HepG2 (cell line): ENCODE results near the gene SRD5A1. TPM values are rescaled to one million over a fixed set of nuclear protein-coding genes. Genes with fewer than 3 reads are reported as not detected.
A peak's percentile ranks its signal among the peaks of the same experiment; 100 is the strongest.

ENCODE experiments used
- BCL3 ChIP-seq: sonication (generic); formaldehyde crosslinking; IDR thresholded peaks from 2 replicates; pipeline ENCODE4 v1.5.1; 2020; ENCODE audit warnings: mild to moderate bottlenecking, missing genetic modification reagents, moderate library complexity
- BHLHE40 ChIP-seq: IDR thresholded peaks from 2 replicates; pipeline ENCODE4 v1.6.1; 2011; ENCODE audit warnings: low read length, improper control_type of control experiment
- CBX1 ChIP-seq: IDR thresholded peaks from one replicate; pipeline ENCODE4 v1.6.1; 2016; ENCODE audit warnings: antibody characterized with exemption, low read depth
- CCDC6 ChIP-seq: sonication (generic); formaldehyde crosslinking; IDR thresholded peaks from 2 replicates; pipeline ENCODE4 v1.8.1; 2022; ENCODE audit warnings: mild to moderate bottlenecking, missing genetic modification reagents, moderate library complexity
- CEBPZ ChIP-seq: IDR thresholded peaks from 2 replicates; pipeline ENCODE4 v1.6.1; 2012; ENCODE audit warnings: low read length, improper control_type of control experiment
- FLYWCH1 ChIP-seq: sonication (generic); formaldehyde crosslinking; IDR thresholded peaks from 2 replicates; pipeline ENCODE4 v1.8.1; 2023; ENCODE audit warnings: mild to moderate bottlenecking, missing genetic modification reagents
- FOXP1 ChIP-seq, 2 experiments: fragments of 450-650 bp in 1 of 2; IDR thresholded peaks; 2 replicates each; pipeline ENCODE4 v1.6.1; 2017 to 2018; ENCODE audit warnings: antibody characterized with exemption in 1 of 2
- ISX ChIP-seq: sonication (generic); formaldehyde crosslinking; conservative IDR thresholded peaks from 2 replicates; pipeline ENCODE4 v1.5.0; 2020; ENCODE audit warnings: missing genetic modification reagents
- NFAT5 ChIP-seq: sonication (generic); formaldehyde crosslinking; IDR thresholded peaks from 2 replicates; pipeline ENCODE4 v1.4.0; 2020; ENCODE audit warnings: missing genetic modification reagents
- NRL ChIP-seq: sonication (generic); formaldehyde crosslinking; IDR thresholded peaks from 2 replicates; pipeline ENCODE4 v1.5.0; 2020; ENCODE audit warnings: missing genetic modification reagents, mild to moderate bottlenecking, moderate library complexity, borderline replicate concordance
- PRPF4 ChIP-seq: fragments of 200-400 bp; formaldehyde crosslinking; IDR thresholded peaks from 2 replicates; pipeline ENCODE4 v1.6.1; 2016; ENCODE audit warnings: low read length, low read depth; ENCODE audit not compliant: poor library complexity, severe bottlenecking
- SALL1 ChIP-seq: sonication (generic); formaldehyde crosslinking; IDR thresholded peaks from 2 replicates; pipeline ENCODE4 v1.8.0; 2022; ENCODE audit warnings: mild to moderate bottlenecking, missing genetic modification reagents
- TAF15 ChIP-seq: fragments of 200-400 bp; formaldehyde crosslinking; IDR thresholded peaks from one replicate; pipeline ENCODE4 v1.6.1; 2018; ENCODE audit warnings: mild to moderate bottlenecking, low read depth, low read length; ENCODE audit not compliant: poor library complexity, severe bottlenecking
- YEATS2 ChIP-seq: sonication (generic); formaldehyde crosslinking; IDR thresholded peaks from 2 replicates; pipeline ENCODE4 v1.4.0; 2020; ENCODE audit warnings: missing genetic modification reagents, borderline replicate concordance
- ZNF124 ChIP-seq: sonication (generic); formaldehyde crosslinking; IDR thresholded peaks from 2 replicates; pipeline ENCODE4 v1.4.0; 2020; ENCODE audit warnings: missing genetic modification reagents
- ZNF484 ChIP-seq: sonication (generic); formaldehyde crosslinking; IDR thresholded peaks from 2 replicates; pipeline ENCODE4 v1.5.1; 2020; ENCODE audit warnings: mild to moderate bottlenecking, low read depth, missing genetic modification reagents, borderline replicate concordance
- polyA plus RNA-seq, 8 experiments: library from polyadenylated mRNA; depleted of rRNA in 3 of 8; stranded (reverse) in 7 of 8; unstranded in 1 of 8; fragments of >200 nt; fragmentation: Illumina TruSeq in 4 of 8; extraction: Trizol in 4 of 8; gene quantifications; 2 replicates each; pipeline versions ENCODE4 v1.2.1 to v1.2.3, GENCODE V29; 2011 to 2016; ENCODE audit warnings: low read depth in 4 of 8, missing spikeins in 1 of 8, mixed read lengths in 1 of 8; ENCODE audit not compliant: insufficient read depth in 1 of 8
- total RNA-seq, 5 experiments: library from RNA; depleted of rRNA; stranded (reverse); fragments of >200 nt; fragmentation: Illumina TruSeq; extraction: Trizol; gene quantifications; 2 replicates each; pipeline ENCODE4 v1.2.3, GENCODE V29; 2016; ENCODE audit warnings: low read depth in 1 of 5
- TF ChIP-seq, protein P1 (sequence below): sonication (generic); formaldehyde crosslinking; IDR thresholded peaks from 2 replicates; pipeline ENCODE4 v1.5.1; 2020; ENCODE audit warnings: missing genetic modification reagents, mild to moderate bottlenecking, borderline replicate concordance

Gene SRD5A1
- total and polyA plus RNA-seq, 2 of the 13 experiments (the other 11 are each of a cell fraction or from before 2014, with no cell fraction given): 6.1 to 9.9 TPM

GRCh38 chr5:6632888-6633468 is at the start of gene SRD5A1, which contains the start of gene NSUN2 (continued):
- TF ChIP-seq CEBPZ (no peak), ZNF124 (CRISPR knock-in tag) (peak; percentile 26; the same call in 1 of the 2 replicates), ZNF484 (no peak), NFAT5 (no peak), CCDC6 (CRISPR knock-in tag) (no peak; the same call in 1 of the 2 replicates), YEATS2 (CRISPR knock-in tag) (peak; percentile 91), ISX (CRISPR knock-in tag) (no peak), CBX1 (no peak), BCL3 (CRISPR knock-in tag) (no peak), NRL (no peak), FOXP1 (IDR thresholded peaks at IDR 0.05) (no peak), FOXP1 (CRISPR knock-in tag; IDR thresholded peaks at IDR 0.05) (no peak), PRPF4 (no peak), BHLHE40 (no peak), FLYWCH1 (CRISPR knock-in tag) (no peak), SALL1 (peak; percentile 30; the same call in 1 of the 2 replicates), TAF15 (no peak)
- TF ChIP-seq, protein P1, sequence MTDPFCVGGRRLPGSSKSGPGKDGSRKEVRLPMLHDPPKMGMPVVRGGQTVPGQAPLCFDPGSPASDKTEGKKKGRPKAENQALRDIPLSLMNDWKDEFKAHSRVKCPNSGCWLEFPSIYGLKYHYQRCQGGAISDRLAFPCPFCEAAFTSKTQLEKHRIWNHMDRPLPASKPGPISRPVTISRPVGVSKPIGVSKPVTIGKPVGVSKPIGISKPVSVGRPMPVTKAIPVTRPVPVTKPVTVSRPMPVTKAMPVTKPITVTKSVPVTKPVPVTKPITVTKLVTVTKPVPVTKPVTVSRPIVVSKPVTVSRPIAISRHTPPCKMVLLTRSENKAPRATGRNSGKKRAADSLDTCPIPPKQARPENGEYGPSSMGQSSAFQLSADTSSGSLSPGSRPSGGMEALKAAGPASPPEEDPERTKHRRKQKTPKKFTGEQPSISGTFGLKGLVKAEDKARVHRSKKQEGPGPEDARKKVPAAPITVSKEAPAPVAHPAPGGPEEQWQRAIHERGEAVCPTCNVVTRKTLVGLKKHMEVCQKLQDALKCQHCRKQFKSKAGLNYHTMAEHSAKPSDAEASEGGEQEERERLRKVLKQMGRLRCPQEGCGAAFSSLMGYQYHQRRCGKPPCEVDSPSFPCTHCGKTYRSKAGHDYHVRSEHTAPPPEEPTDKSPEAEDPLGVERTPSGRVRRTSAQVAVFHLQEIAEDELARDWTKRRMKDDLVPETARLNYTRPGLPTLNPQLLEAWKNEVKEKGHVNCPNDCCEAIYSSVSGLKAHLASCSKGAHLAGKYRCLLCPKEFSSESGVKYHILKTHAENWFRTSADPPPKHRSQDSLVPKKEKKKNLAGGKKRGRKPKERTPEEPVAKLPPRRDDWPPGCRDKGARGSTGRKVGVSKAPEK (CRISPR knock-in tag): no peak
